Activated CD4-positive, alpha-beta memory T cell treated with anti-CD3 and anti-CD28 coated beads, Interleukin-2, amount 10 ng/mL, durations not matched to agents 7 days and 5 days (primary cell): ENCODE measurements around the gene FAM13A. TPM values are rescaled to one million over a fixed set of nuclear protein-coding genes. Genes with fewer than 3 reads are reported as not detected.

Experiments used
- CTCF ChIA-PET: fragments of 350-600 bp; sonication (Branson Sonifier 250); formaldehyde crosslinking; loops from one replicate; lab custom pipeline; 2021; ENCODE audit warnings: antibody characterized with exemption, inconsistent platforms; lab: Charles Lee
- POLR2A ChIA-PET: fragments of 350-600 bp; sonication (Branson Sonifier 250); formaldehyde crosslinking; loops from one replicate; lab custom pipeline; 2021; ENCODE audit warnings: antibody characterized with exemption; lab: Charles Lee
- DNase-seq: peaks from one replicate; pipeline ENCODE4 v3.0.0-alpha.2; 2020
- H3K27ac Mint-ChIP-seq: one replicate; pipeline ENCODE4 v1.8.0; 2021; ENCODE audit warnings: mild to moderate bottlenecking, mixed read lengths
- H3K27me3 Mint-ChIP-seq: one replicate; pipeline ENCODE4 v1.8.0; 2021; ENCODE audit warnings: mixed read lengths
- H3K36me3 Mint-ChIP-seq: one replicate; pipeline ENCODE4 v1.8.0; 2021; ENCODE audit warnings: low read depth, mixed read lengths
- H3K4me1 Mint-ChIP-seq: one replicate; pipeline ENCODE4 v1.8.0; 2021; ENCODE audit warnings: mixed read lengths
- H3K4me3 Mint-ChIP-seq: one replicate; pipeline ENCODE4 v1.8.0; 2021; ENCODE audit warnings: mild to moderate bottlenecking, mixed read lengths
- H3K9me3 Mint-ChIP-seq: one replicate; pipeline ENCODE4 v1.8.0; 2021; ENCODE audit warnings: mixed read lengths
- total RNA-seq, 2 experiments: library from RNA; stranded (reverse); gene quantifications; one replicate each; pipeline ENCODE4 v1.2.3, GENCODE V29; 2021

FAM13A gene
- total RNA-seq, 2 experiments from 2014 or later, result 9.5 to 10.1 TPM

GRCh38 chr4:88960576-88960975, 96.4 kb downstream of the FAM13A start:
- Mint-ChIP-seq H3K36me3 (no peaks in the 10 kb centered on the region), H3K4me1 (peaks cover 7% of the 10 kb centered on the region), H3K27me3 (no peaks in the 10 kb centered on the region), H3K27ac (no peak overlapping the region), H3K9me3 (peaks cover 6% of the 10 kb centered on the region), H3K4me3 (no peak overlapping the region)
- no peak for DNase-seq
- ChIA-PET POLR2A (no interaction called here), CTCF (no interaction called here)

GRCh38 chr4:88958080-88958479, 98.9 kb downstream of the FAM13A start:
- H3K4me1 Mint-ChIP-seq, result peaks cover 13% of the 10 kb centered on the region
- POLR2A ChIA-PET, result no interaction called here
- DNase-seq, result no peak
- no peak overlapping the region for H3K4me3 Mint-ChIP-seq
- peaks cover 6% of the 10 kb centered on the region for H3K9me3 Mint-ChIP-seq
- H3K36me3 Mint-ChIP-seq, result no peaks in the 10 kb centered on the region
- CTCF ChIA-PET, result no interaction called here
- no peak overlapping the region for H3K27ac Mint-ChIP-seq
- no peaks in the 10 kb centered on the region for H3K27me3 Mint-ChIP-seq

GRCh38 chr4:88957570-88957969, 99.4 kb downstream of the FAM13A start:
- no peaks in the 10 kb centered on the region for H3K27me3 Mint-ChIP-seq
- DNase-seq, result no peak
- H3K4me3 Mint-ChIP-seq, result no peak overlapping the region
- H3K9me3 Mint-ChIP-seq, result peaks cover 6% of the 10 kb centered on the region
- no peak overlapping the region for H3K27ac Mint-ChIP-seq
- H3K4me1 Mint-ChIP-seq, result peaks cover 14% of the 10 kb centered on the region
- CTCF ChIA-PET, result no interaction called here
- no peaks in the 10 kb centered on the region for H3K36me3 Mint-ChIP-seq
- POLR2A ChIA-PET, result no interaction called here

GRCh38 chr4:88955580-88956380, 101.2 kb downstream of the FAM13A start:
- ChIA-PET CTCF (interaction anchor here (1.0 kb wide), 1 partner anchor 13 kb away, joined by 3 read pairs; no protein-coding TSS in a partner anchor), POLR2A (no interaction called here)
- Mint-ChIP-seq H3K27ac (no peak overlapping the region), H3K27me3 (no peaks in the 10 kb centered on the region), H3K9me3 (peaks cover 6% of the 10 kb centered on the region), H3K4me3 (no peak overlapping the region), H3K4me1 (peaks cover 14% of the 10 kb centered on the region), H3K36me3 (no peaks in the 10 kb centered on the region)
- no peak for DNase-seq

GRCh38 chr4:88953400-88953799, 103.6 kb downstream of the FAM13A start:
- Mint-ChIP-seq H3K27ac (no peak overlapping the region), H3K36me3 (no peaks in the 10 kb centered on the region), H3K4me3 (no peak overlapping the region), H3K9me3 (peaks cover 6% of the 10 kb centered on the region), H3K27me3 (no peaks in the 10 kb centered on the region), H3K4me1 (peaks cover 18% of the 10 kb centered on the region)
- ChIA-PET POLR2A (interaction anchor here (1.6 kb wide), 1 partner anchor 10 kb away, joined by 4 read pairs; no protein-coding TSS in a partner anchor), CTCF (no interaction called here)
- DNase-seq, result no peak

- Mint-ChIP-seq H3K27ac (no peak overlapping the region), H3K4me3 (no peak overlapping the region), H3K9me3 (no peaks in the 10 kb centered on the region), H3K27me3 (no peaks in the 10 kb centered on the region), H3K4me1 (peaks cover 18% of the 10 kb centered on the region), H3K36me3 (no peaks in the 10 kb centered on the region)
- ChIA-PET CTCF (no interaction called here), POLR2A (no interaction called here)
- no peak for DNase-seq
Measured at GRCh38 chr4:88952081-88952480, 104.9 kb downstream of the FAM13A start.

- ChIA-PET POLR2A (interaction anchor here (0.9 to 1.5 kb wide), 4 partner anchors 10 to 349 kb away, joined by 3 to 7 read pairs (median 4); no protein-coding TSS in a partner anchor), CTCF (no interaction called here)
- no peak for DNase-seq
- no peak overlapping the region for H3K27ac Mint-ChIP-seq
- H3K27me3 Mint-ChIP-seq, result no peaks in the 10 kb centered on the region
- no peak overlapping the region for H3K4me3 Mint-ChIP-seq
- peaks cover 18% of the 10 kb centered on the region for H3K4me1 Mint-ChIP-seq
- no peaks in the 10 kb centered on the region for H3K36me3 Mint-ChIP-seq
- no peaks in the 10 kb centered on the region for H3K9me3 Mint-ChIP-seq
Measured at GRCh38 chr4:88949605-88950004, 107.4 kb downstream of the FAM13A start.

- Mint-ChIP-seq H3K36me3 (no peaks in the 10 kb centered on the region), H3K27me3 (no peaks in the 10 kb centered on the region), H3K4me1 (peaks cover 9% of the 10 kb centered on the region), H3K27ac (no peak overlapping the region), H3K9me3 (peaks cover 2% of the 10 kb centered on the region), H3K4me3 (no peak overlapping the region)
- DNase-seq, result no peak
- ChIA-PET CTCF (no interaction called here), POLR2A (interaction anchor here (0.8 kb wide), 1 partner anchor 9 kb away, joined by 4 read pairs; no protein-coding TSS in a partner anchor)
Measured at GRCh38 chr4:88940506-88940905, 116.5 kb downstream of the FAM13A start.

- POLR2A ChIA-PET, result interaction anchor here (0.8 kb wide), 1 partner anchor 10 kb away, joined by 4 read pairs; no protein-coding TSS in a partner anchor
- H3K27ac Mint-ChIP-seq, result no peak overlapping the region
- CTCF ChIA-PET, result no interaction called here
Measured at GRCh38 chr4:88939697-88940096, 117.3 kb downstream of the FAM13A start.

GRCh38 chr4:88938138-88938537, 118.8 kb downstream of the FAM13A start:
- no peaks in the 10 kb centered on the region for H3K27me3 Mint-ChIP-seq
- no peak overlapping the region for H3K4me3 Mint-ChIP-seq
- CTCF ChIA-PET, result no interaction called here
- POLR2A ChIA-PET, result no interaction called here
- H3K4me1 Mint-ChIP-seq, result peaks cover 9% of the 10 kb centered on the region
- no peak overlapping the region for H3K27ac Mint-ChIP-seq
- no peaks in the 10 kb centered on the region for H3K36me3 Mint-ChIP-seq
- DNase-seq, result no peak
- peaks cover 2% of the 10 kb centered on the region for H3K9me3 Mint-ChIP-seq

More at GRCh38 chr4:88939697-88940096, 117.3 kb downstream of the FAM13A start:
- Mint-ChIP-seq H3K9me3 (peaks cover 2% of the 10 kb centered on the region), H3K4me1 (peaks cover 9% of the 10 kb centered on the region), H3K36me3 (no peaks in the 10 kb centered on the region), H3K27me3 (no peaks in the 10 kb centered on the region), H3K4me3 (no peak overlapping the region)
- no peak for DNase-seq

- H3K27ac Mint-ChIP-seq, result no peak overlapping the region
- H3K9me3 Mint-ChIP-seq, result peaks cover 2% of the 10 kb centered on the region
- H3K36me3 Mint-ChIP-seq, result no peaks in the 10 kb centered on the region
- CTCF ChIA-PET, result no interaction called here
- H3K4me3 Mint-ChIP-seq, result no peak overlapping the region
- no peak for DNase-seq
- peaks cover 9% of the 10 kb centered on the region for H3K4me1 Mint-ChIP-seq
- POLR2A ChIA-PET, result no interaction called here
- H3K27me3 Mint-ChIP-seq, result no peaks in the 10 kb centered on the region
Measured at GRCh38 chr4:88937081-88937480, 119.9 kb downstream of the FAM13A start.

- H3K27ac Mint-ChIP-seq, result no peak overlapping the region
- no peak for DNase-seq
- CTCF ChIA-PET, result no interaction called here
Measured at GRCh38 chr4:88933414-88934160, 123.4 kb downstream of the FAM13A start.

GRCh38 chr4:88928852-88929251, 128.1 kb downstream of the FAM13A start:
- peaks cover 2% of the 10 kb centered on the region for H3K9me3 Mint-ChIP-seq
- ChIA-PET CTCF (no interaction called here), POLR2A (no interaction called here)
- no peak overlapping the region for H3K4me3 Mint-ChIP-seq
- H3K36me3 Mint-ChIP-seq, result no peaks in the 10 kb centered on the region
- peaks cover 2% of the 10 kb centered on the region for H3K27me3 Mint-ChIP-seq
- H3K27ac Mint-ChIP-seq, result no peak overlapping the region
- no peak for DNase-seq
- H3K4me1 Mint-ChIP-seq, result peaks cover 3% of the 10 kb centered on the region

More at GRCh38 chr4:88933414-88934160, 123.4 kb downstream of the FAM13A start:
- no peaks in the 10 kb centered on the region for H3K36me3 Mint-ChIP-seq
- no peak overlapping the region for H3K4me3 Mint-ChIP-seq
- POLR2A ChIA-PET, result no interaction called here
- H3K27me3 Mint-ChIP-seq, result peaks cover 2% of the 10 kb centered on the region
- H3K4me1 Mint-ChIP-seq, result no peaks in the 10 kb centered on the region
- peaks cover 2% of the 10 kb centered on the region for H3K9me3 Mint-ChIP-seq
